Naive thymus-derived CD4-positive, alpha-beta T cell (primary cell): ENCODE results near the gene TRERF1. TPM values are rescaled to one million over a fixed set of nuclear protein-coding genes. Genes with fewer than 3 reads are reported as not detected.
"Not testable (repeated sequence)": the region's sequence is repeated elsewhere in the genome, so short reads cannot be mapped to it uniquely, and the experiment has no call there.

Experiments used
- ATAC-seq: fragments of 150-1000 bp; cut with Tn5 transposase; 2 replicates; pipeline ENCODE4 v1.10.0; 2021; ENCODE audit warnings: mild to moderate bottlenecking, moderate library complexity
- CTCF ChIA-PET: fragments of 350-600 bp; sonication (Branson Sonifier 250); formaldehyde crosslinking; loops from one replicate; lab custom pipeline; 2021; ENCODE audit warnings: antibody characterized with exemption; lab: Charles Lee
- POLR2A ChIA-PET: fragments of 350-600 bp; sonication (Branson Sonifier 250); formaldehyde crosslinking; loops from one replicate; lab custom pipeline; 2021; ENCODE audit warnings: antibody characterized with exemption, inconsistent platforms; lab: Charles Lee
- DNase-seq, 9 donors: peaks; one replicate each; pipeline versions ENCODE4 v3.0.0 to v3.0.0-alpha.2; 2020 to 2022; ENCODE audit warnings: mixed read lengths in 1 of 9
- H3K27ac ChIP-seq: one replicate; pipeline ENCODE4 v1.7.0; 2013; ENCODE audit warnings: mild to moderate bottlenecking, low read depth, low read length, moderate library complexity
- H3K27me3 ChIP-seq, 2 donors: one replicate each; pipeline ENCODE4 v1.7.0; 2013; ENCODE audit warnings: low read length in 2 of 2, mild to moderate bottlenecking in 2 of 2, moderate library complexity in 2 of 2; ENCODE audit not compliant: control insufficient read depth in 2 of 2, insufficient read depth in 2 of 2
- H3K36me3 ChIP-seq, 3 experiments: 1 replicate in 2 of 3; 2 replicates in 1 of 3; pipeline ENCODE4 v1.7.0; 2013; ENCODE audit warnings: low read length in 3 of 3, mild to moderate bottlenecking in 3 of 3, moderate library complexity in 1 of 3; ENCODE audit not compliant: insufficient read depth in 3 of 3, control insufficient read depth in 2 of 3
- H3K4me1 ChIP-seq, 2 donors: one replicate each; pipeline ENCODE4 v1.7.0; 2013; ENCODE audit warnings: low read length in 2 of 2, mild to moderate bottlenecking in 2 of 2, moderate library complexity in 1 of 2; ENCODE audit not compliant: control insufficient read depth in 2 of 2, insufficient read depth in 2 of 2
- H3K4me3 ChIP-seq: 2 replicates; pipeline ENCODE4 v1.7.0; 2013; ENCODE audit warnings: mild to moderate bottlenecking, low read length
- H3K9me3 ChIP-seq, 3 experiments: 1 replicate in 2 of 3; 2 replicates in 1 of 3; pipeline ENCODE4 v1.7.0; 2013; ENCODE audit warnings: low read length in 3 of 3; ENCODE audit not compliant: control insufficient read depth in 2 of 3
- H3K27ac Mint-ChIP-seq, 9 donors: one replicate each; pipeline ENCODE4 v1.8.0; 2020 to 2022; ENCODE audit warnings: mixed read lengths in 9 of 9, mild to moderate bottlenecking in 8 of 9, moderate library complexity in 5 of 9, inconsistent platforms in 2 of 9
- H3K27me3 Mint-ChIP-seq, 5 donors: one replicate each; pipeline ENCODE4 v1.8.0; 2021 to 2022; ENCODE audit warnings: mixed read lengths in 5 of 5, mild to moderate bottlenecking in 1 of 5
- H3K36me3 Mint-ChIP-seq, 5 donors: one replicate each; pipeline ENCODE4 v1.8.0; 2020 to 2022; ENCODE audit warnings: mixed read lengths in 5 of 5, mild to moderate bottlenecking in 3 of 5, inconsistent platforms in 1 of 5
- H3K4me1 Mint-ChIP-seq, 7 donors: one replicate each; pipeline ENCODE4 v1.8.0; 2020 to 2022; ENCODE audit warnings: mixed read lengths in 7 of 7, mild to moderate bottlenecking in 3 of 7, inconsistent platforms in 1 of 7
- H3K4me3 Mint-ChIP-seq, 10 donors: one replicate each; pipeline ENCODE4 v1.8.0; 2020 to 2022; ENCODE audit warnings: mild to moderate bottlenecking in 10 of 10, mixed read lengths in 10 of 10, moderate library complexity in 6 of 10, inconsistent platforms in 2 of 10
- H3K9me3 Mint-ChIP-seq, 11 donors: one replicate each; pipeline ENCODE4 v1.8.0; 2020 to 2022; ENCODE audit warnings: mixed read lengths in 11 of 11, mild to moderate bottlenecking in 4 of 11, inconsistent platforms in 1 of 11, moderate library complexity in 1 of 11
- intact Hi-C, 2 donors: fragments of 100-400 bp; cut with micrococcal nuclease; formaldehyde crosslinking; loops; one replicate each; pipeline ENCODE4 v1.15.1; 2023
- polyA plus RNA-seq, 2 donors: library from polyadenylated mRNA; unstranded; fragments of 300-500 nt; fragmentation: Illumina TruSeq; gene quantifications; one replicate each; pipeline ENCODE4 v1.2.3, GENCODE V29; 2021
- total RNA-seq, 6 experiments: library from RNA in 5 of 6; stranded (reverse) in 5 of 6; gene quantifications; 1 replicate in 5 of 6; 2 replicates in 1 of 6; pipeline ENCODE4 v1.2.3 and lab custom pipeline; 2021 to 2026

TRERF1 gene
- total and polyA plus RNA-seq, 7 experiments from 2014 or later, result 4.8 to 32.4 (median 21.0) TPM

- ATAC-seq, result no peak
- Histone ChIP-seq H3K36me3 (no peaks in the 10 kb centered on the region), H3K27ac (no peak overlapping the region), H3K9me3 (no peaks in the 10 kb centered on the region), H3K4me3 (no peak overlapping the region), H3K4me1 (peaks cover 9 to 14% of the 10 kb centered on the region in 2 donors), H3K27me3 (no peaks in the 10 kb centered on the region)
- peak overlapping the region in 1 of 9 donors; percentile 63 for H3K27ac Mint-ChIP-seq
- H3K4me1 Mint-ChIP-seq, result peaks cover 6 to 21% (median 18%) of the 10 kb centered on the region in 7 donors
- ChIA-PET CTCF (interaction anchor here (0.5 kb wide), 1 partner anchor 31 kb away, joined by 3 read pairs; no protein-coding TSS in a partner anchor), POLR2A (no interaction called here)
- H3K36me3 Mint-ChIP-seq, result peaks cover 0 to 5% (median 4%) of the 10 kb centered on the region in 5 donors
- intact Hi-C loops, result no loop called here
- no peak overlapping the region for H3K4me3 Mint-ChIP-seq
- no peaks in the 10 kb centered on the region for H3K9me3 Mint-ChIP-seq
- H3K27me3 Mint-ChIP-seq, result no peaks in the 10 kb centered on the region
- no peak for DNase-seq
These were observed 230.9 kb downstream of the TRERF1 start for GRCh38 chr6:42220807-42221206.

GRCh38 chr6:42217519-42218367 is 234.0 kb downstream of the TRERF1 start, which contains the start of gene MRPS10:
TSS of gene MRPS10 (minus strand) at chr6:42217861. CDS start at chr6:42217849, 12 bp downstream.
- POLR2A ChIA-PET, result interaction anchor here (0.6 to 2.7 kb wide), 9 partner anchors 14 to 430 kb away, joined by 3 to 12 read pairs (median 5); partner anchors contain the start of genes BYSL, MED20, TOMM6 and UBR2
- intact Hi-C loops, result loop anchor here (1.0 to 5.0 kb wide), 16 partner anchors 173 to 1210 kb away; partner anchors contain the start of genes BYSL (in 2 of the 2), MED20 (in 2 of the 2), PRICKLE4 (in 2 of the 2) and TFEB (in 2 of the 2)
- H3K4me3 ChIP-seq, result peak within 1 kb of the TSS; percentile 96

GRCh38 chr6:42217157-42217518 is 234.6 kb downstream of the TRERF1 start:
- H3K9me3 ChIP-seq, result no peaks in the 10 kb centered on the region
- peaks cover 9 to 14% of the 10 kb centered on the region in 2 donors for H3K4me1 ChIP-seq
- H3K4me3 ChIP-seq, result peak overlapping the region; percentile 96
- Mint-ChIP-seq H3K4me1 (peaks cover 11 to 39% (median 24%) of the 10 kb centered on the region in 7 donors), H3K36me3 (peaks cover 5 to 12% (median 7%) of the 10 kb centered on the region in 5 donors), H3K4me3 (peak overlapping the region; percentile 92 to 100 (median 98)), H3K27me3 (no peaks in the 10 kb centered on the region), H3K9me3 (no peaks in the 10 kb centered on the region), H3K27ac (peak overlapping the region; percentile 87 to 99 (median 97))
- intact Hi-C loops, result loop anchor here (1.0 to 5.0 kb wide), 16 partner anchors 172 to 1210 kb away; partner anchors contain the start of genes BYSL (in 2 of the 2), MED20 (in 2 of the 2), PRICKLE4 (in 2 of the 2) and TFEB (in 2 of the 2)
- no peak for ATAC-seq
- no peaks in the 10 kb centered on the region for H3K27me3 ChIP-seq
- peaks cover 0 to 18% (median 0%) of the 10 kb centered on the region in 3 experiments for H3K36me3 ChIP-seq
- no peak for DNase-seq
- CTCF ChIA-PET, result interaction anchor here (0.8 to 1.3 kb wide), 4 partner anchors 113 to 483 kb away, joined by 3 to 7 read pairs (median 4); no protein-coding TSS in a partner anchor
- H3K27ac ChIP-seq, result peak overlapping the region; percentile 77
- POLR2A ChIA-PET, result interaction anchor here (0.6 to 2.7 kb wide), 10 partner anchors 15 to 429 kb away, joined by 3 to 12 read pairs (median 4); partner anchors contain the start of genes BYSL, MED20, TOMM6 and UBR2

More at GRCh38 chr6:42217519-42218367, 234.0 kb downstream of the TRERF1 start, which contains the start of gene MRPS10:
- DNase-seq (peak; percentile 72 to 92 (median 87)), ATAC-seq (peak; percentile 100)
- peak within 1 kb of the TSS; percentile 87 to 99 (median 97) for H3K27ac Mint-ChIP-seq
- CTCF ChIA-PET, result interaction anchor here (0.8 to 1.3 kb wide), 4 partner anchors 113 to 484 kb away, joined by 3 to 7 read pairs (median 4); no protein-coding TSS in a partner anchor
- peaks cover 0 to 9% (median 7%) of the 10 kb centered on the region in 5 donors for H3K36me3 Mint-ChIP-seq
- H3K36me3 ChIP-seq, result peaks cover 0 to 12% (median 0%) of the 10 kb centered on the region in 3 experiments
- peak within 1 kb of the TSS; percentile 77 for H3K27ac ChIP-seq
- peaks cover 7 to 34% (median 24%) of the 10 kb centered on the region in 7 donors for H3K4me1 Mint-ChIP-seq
- H3K27me3 Mint-ChIP-seq, result no peaks in the 10 kb centered on the region
- H3K4me3 Mint-ChIP-seq, result peak within 1 kb of the TSS; percentile 92 to 100 (median 98)
- H3K27me3 ChIP-seq, result no peaks in the 10 kb centered on the region
- H3K9me3 Mint-ChIP-seq, result no peaks in the 10 kb centered on the region
- H3K4me1 ChIP-seq, result peaks cover 9 to 14% of the 10 kb centered on the region in 2 donors
- H3K9me3 ChIP-seq, result no peaks in the 10 kb centered on the region

- not testable (repeated sequence) for H3K27me3 ChIP-seq, H3K9me3 Mint-ChIP-seq, H3K27ac ChIP-seq, ATAC-seq, H3K9me3 ChIP-seq, DNase-seq, H3K27me3 Mint-ChIP-seq
- Histone ChIP-seq H3K4me3 (peak overlapping the region; percentile 96), H3K36me3 (peaks cover 0 to 24% (median 0%) of the 10 kb centered on the region in 3 experiments), H3K4me1 (peaks cover 9 to 14% of the 10 kb centered on the region in 2 donors)
- H3K4me1 Mint-ChIP-seq, result peaks cover 11 to 39% (median 24%) of the 10 kb centered on the region in 7 donors
- POLR2A ChIA-PET, result interaction anchor here (0.6 to 2.7 kb wide), 6 partner anchors 51 to 429 kb away, joined by 3 to 12 read pairs (median 5); partner anchors contain the start of genes TOMM6 and UBR2
- CTCF ChIA-PET, result interaction anchor here (0.6 to 1.3 kb wide), 3 partner anchors 110 to 482 kb away, joined by 3 to 4 read pairs (median 3); no protein-coding TSS in a partner anchor
- intact Hi-C loops, result loop anchor here (2.0 to 5.0 kb wide), 7 partner anchors 172 to 1211 kb away; partner anchors contain the start of genes ABCC10 (in 1 of the 2), SRF (in 1 of the 2) and TOMM6 (in 1 of the 2)
- peaks cover 5 to 12% (median 7%) of the 10 kb centered on the region in 5 donors for H3K36me3 Mint-ChIP-seq
- peak overlapping the region in 4 of 9 donors; percentile 36 to 50 (median 47) for H3K27ac Mint-ChIP-seq
- peak overlapping the region; percentile 67 to 99 (median 78) for H3K4me3 Mint-ChIP-seq
These were observed 235.2 kb downstream of the TRERF1 start for GRCh38 chr6:42216495-42216894.

- Mint-ChIP-seq H3K9me3 (no peaks in the 10 kb centered on the region), H3K27me3 (no peaks in the 10 kb centered on the region), H3K36me3 (peaks cover 8 to 23% (median 15%) of the 10 kb centered on the region in 5 donors), H3K27ac (no peak overlapping the region), H3K4me1 (peaks cover 6 to 34% (median 19%) of the 10 kb centered on the region in 7 donors), H3K4me3 (no peak overlapping the region)
- ATAC-seq, result no peak
- Histone ChIP-seq H3K4me3 (no peak overlapping the region), H3K27me3 (no peaks in the 10 kb centered on the region), H3K9me3 (no peaks in the 10 kb centered on the region), H3K27ac (no peak overlapping the region), H3K4me1 (peaks cover 9 to 10% of the 10 kb centered on the region in 2 donors), H3K36me3 (peaks cover 9 to 61% (median 14%) of the 10 kb centered on the region in 3 experiments)
- intact Hi-C loops, result no loop called here
- POLR2A ChIA-PET, result interaction anchor here (0.9 kb wide), 1 partner anchor 9 kb away, joined by 3 read pairs; no protein-coding TSS in a partner anchor
- DNase-seq, result no peak
- CTCF ChIA-PET, result interaction anchor here (2.6 kb wide), 1 partner anchor 335 kb away, joined by 16 read pairs; no protein-coding TSS in a partner anchor
These were observed 239.3 kb downstream of the TRERF1 start for GRCh38 chr6:42212442-42212841.

GRCh38 chr6:42211726-42212125 is 240.0 kb downstream of the TRERF1 start:
- Mint-ChIP-seq H3K4me3 (no peak overlapping the region), H3K27me3 (no peaks in the 10 kb centered on the region), H3K4me1 (peaks cover 5 to 29% (median 16%) of the 10 kb centered on the region in 7 donors), H3K9me3 (no peaks in the 10 kb centered on the region), H3K27ac (no peak overlapping the region), H3K36me3 (peaks cover 8 to 24% (median 14%) of the 10 kb centered on the region in 5 donors)
- Histone ChIP-seq H3K9me3 (no peaks in the 10 kb centered on the region), H3K36me3 (peaks cover 9 to 64% (median 14%) of the 10 kb centered on the region in 3 experiments), H3K4me1 (peaks cover 4 to 7% of the 10 kb centered on the region in 2 donors), H3K27me3 (no peaks in the 10 kb centered on the region), H3K4me3 (no peak overlapping the region), H3K27ac (no peak overlapping the region)
- intact Hi-C loops, result no loop called here
- ChIA-PET CTCF (no interaction called here), POLR2A (no interaction called here)
- ATAC-seq, result no peak
- DNase-seq, result no peak
